Loucy (cell line): ENCODE measurements around the gene TMEM132C.

Experiments used
- H2AFZ ChIP-seq: fragments of 200-600 bp; sonication (generic); 2 replicates; pipeline ENCODE4 v1.6.0; 2016; ENCODE audit warnings: antibody characterized with exemption, mild to moderate bottlenecking, low read length, moderate library complexity
- H3F3A ChIP-seq: fragments of 200-600 bp; 2 replicates; pipeline ENCODE4 v1.6.0; 2016; ENCODE audit warnings: antibody characterized with exemption, low read depth, mild to moderate bottlenecking
- H3K27me3 ChIP-seq: fragments of 200-600 bp; sonication (generic); 2 replicates; pipeline ENCODE4 v1.6.1; 2014; ENCODE audit warnings: low read length, mild to moderate bottlenecking; ENCODE audit not compliant: insufficient read depth, poor library complexity, severe bottlenecking
- H3K36me3 ChIP-seq: fragments of 200-600 bp; sonication (generic); 2 replicates; pipeline ENCODE4 v1.6.1; 2016; ENCODE audit warnings: low read length; ENCODE audit not compliant: insufficient read depth
- H3K4me1 ChIP-seq: fragments of 200-600 bp; sonication (generic); 2 replicates; pipeline ENCODE4 v1.5.1; 2014; ENCODE audit warnings: low read length, mild to moderate bottlenecking; ENCODE audit not compliant: insufficient read depth, poor library complexity, severe bottlenecking
- H3K4me2 ChIP-seq: fragments of 200-600 bp; sonication (generic); 2 replicates; pipeline ENCODE4 v1.6.0; 2014; ENCODE audit warnings: antibody characterized with exemption, low read length, low read depth, mild to moderate bottlenecking; ENCODE audit not compliant: poor library complexity, severe bottlenecking
- H3K4me3 ChIP-seq: fragments of 200-600 bp; sonication (generic); 2 replicates; pipeline ENCODE4 v1.5.1; 2014; ENCODE audit warnings: low read length, mild to moderate bottlenecking, mixed read lengths; ENCODE audit not compliant: poor library complexity, severe bottlenecking
- H3K79me2 ChIP-seq: fragments of 200-600 bp; sonication (generic); 2 replicates; pipeline ENCODE4 v1.6.1; 2014; ENCODE audit warnings: low read length; ENCODE audit not compliant: insufficient read depth
- H3K9ac ChIP-seq: fragments of 200-600 bp; sonication (generic); 2 replicates; pipeline ENCODE4 v1.6.0; 2014; ENCODE audit warnings: mild to moderate bottlenecking, low read depth, low read length, moderate library complexity; ENCODE audit not compliant: poor library complexity, severe bottlenecking
- H3K9me2 ChIP-seq: fragments of 200-600 bp; sonication (generic); replicated peaks from 2 replicates; pipeline ENCODE4 v1.6.1; 2016; ENCODE audit warnings: low read depth, low read length, mixed read lengths
- H3K9me3 ChIP-seq: fragments of 200-600 bp; sonication (generic); 2 replicates; pipeline ENCODE4 v1.6.1; 2014; ENCODE audit warnings: mild to moderate bottlenecking, antibody characterized with exemption, low read length, low read depth; ENCODE audit not compliant: insufficient read depth
- H4K20me1 ChIP-seq: fragments of 200-600 bp; sonication (generic); 2 replicates; pipeline ENCODE4 v1.6.0; 2014; ENCODE audit warnings: antibody characterized with exemption, low read length, mild to moderate bottlenecking; ENCODE audit not compliant: insufficient read depth, poor library complexity, severe bottlenecking
- CTCF ChIP-seq: fragments of 200-600 bp; sonication (generic); conservative IDR thresholded peaks from 2 replicates; pipeline ENCODE4 v1.5.1; 2014; ENCODE audit warnings: mild to moderate bottlenecking, antibody characterized with exemption, low read length
- EZH2phosphoT487 ChIP-seq: fragments of 200-600 bp; IDR thresholded peaks from 2 replicates; pipeline ENCODE4 v1.6.1; 2018; ENCODE audit warnings: antibody characterized with exemption, mild to moderate bottlenecking, moderate library complexity, borderline replicate concordance

Gene TMEM132C

DNA sequence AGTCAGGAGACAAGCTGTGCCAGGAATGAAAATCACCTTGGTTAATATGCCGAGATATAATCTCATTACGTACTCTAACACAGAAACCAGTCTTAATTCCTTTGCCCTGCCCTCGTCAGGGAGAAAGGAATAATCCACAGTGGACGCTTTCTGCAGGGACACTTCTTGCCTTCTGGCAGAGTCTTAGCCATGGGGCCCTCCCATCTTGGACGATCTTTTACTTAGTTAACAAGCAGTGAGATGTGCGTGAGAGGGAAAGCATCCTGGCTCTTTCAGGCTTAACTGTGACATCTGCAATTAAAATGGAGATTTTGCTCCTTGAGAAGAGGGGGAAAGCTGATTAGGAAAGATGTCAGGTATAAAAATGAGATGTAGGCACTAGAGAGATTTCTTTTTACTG lies 246.4 kb downstream of the TMEM132C start:
- H3K4me2 ChIP-seq: no peak overlapping the region
- H4K20me1 ChIP-seq: no peaks in the 10 kb centered on the region
- no peak overlapping the region for H3K4me3 ChIP-seq
- H3K4me1 ChIP-seq: no peaks in the 10 kb centered on the region
- TF ChIP-seq EZH2phosphoT487: no peak
- TF ChIP-seq CTCF: no peak
- no peak overlapping the region for H3K9ac ChIP-seq
- H2AFZ ChIP-seq: no peak overlapping the region
- H3F3A ChIP-seq: no peaks in the 10 kb centered on the region
- no peaks in the 10 kb centered on the region for H3K9me2 ChIP-seq
- no peaks in the 10 kb centered on the region for H3K79me2 ChIP-seq
- no peaks in the 10 kb centered on the region for H3K27me3 ChIP-seq
- peaks cover 5% of the 10 kb centered on the region; the same call in 1 of the 2 replicates for H3K9me3 ChIP-seq
- no peaks in the 10 kb centered on the region for H3K36me3 ChIP-seq

DNA sequence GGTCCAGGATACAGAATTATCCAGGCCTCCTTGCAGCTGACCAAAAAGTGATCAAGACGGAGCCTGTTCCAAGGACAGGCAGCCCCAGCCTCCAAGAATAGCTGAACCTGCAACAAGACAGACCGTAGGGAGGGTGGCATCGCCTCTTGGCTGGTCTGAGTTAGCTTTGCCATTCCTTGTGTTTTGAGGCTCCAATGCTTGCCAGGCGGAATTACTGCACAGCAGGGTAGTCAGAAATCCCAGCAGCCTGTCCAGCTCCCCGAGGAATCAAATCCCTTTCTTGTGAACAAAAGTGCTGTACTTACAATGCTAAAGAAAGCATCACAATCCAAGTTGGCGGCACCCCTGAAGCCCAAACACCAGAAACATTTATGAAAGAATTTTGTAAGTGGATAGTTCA lies 246.9 kb downstream of the TMEM132C start:
- no peaks in the 10 kb centered on the region for H3K79me2 ChIP-seq
- no peaks in the 10 kb centered on the region for H4K20me1 ChIP-seq
- H3F3A ChIP-seq: no peaks in the 10 kb centered on the region
- no peak overlapping the region for H2AFZ ChIP-seq
- no peak overlapping the region for H3K4me3 ChIP-seq
- no peaks in the 10 kb centered on the region for H3K9me2 ChIP-seq
- no peaks in the 10 kb centered on the region for H3K27me3 ChIP-seq
- peaks cover 5% of the 10 kb centered on the region; the same call in 1 of the 2 replicates for H3K9me3 ChIP-seq
- no peaks in the 10 kb centered on the region for H3K4me1 ChIP-seq
- no peak for TF ChIP-seq EZH2phosphoT487
- no peak for TF ChIP-seq CTCF
- H3K36me3 ChIP-seq: no peaks in the 10 kb centered on the region
- no peak overlapping the region for H3K9ac ChIP-seq
- H3K4me2 ChIP-seq: no peak overlapping the region

DNA sequence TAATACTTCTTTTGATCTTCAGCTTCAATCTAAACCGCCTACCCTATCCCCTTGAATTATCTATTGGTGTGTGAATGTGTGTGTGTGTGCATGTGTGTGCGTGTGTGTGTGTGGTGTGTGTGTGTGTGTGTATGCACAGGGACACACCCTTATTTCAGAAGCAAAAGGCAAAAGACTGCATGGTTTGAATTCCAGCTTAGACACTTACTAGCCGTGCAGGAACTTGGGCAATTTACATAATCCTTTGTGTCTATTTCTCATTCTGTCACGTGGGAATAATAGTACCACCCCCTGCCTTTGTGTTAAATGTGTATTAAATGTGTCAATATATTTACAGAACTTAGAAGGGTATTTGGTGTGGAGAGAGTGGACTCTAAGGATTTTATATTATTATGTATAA lies 251.7 kb downstream of the TMEM132C start:
- H3K79me2 ChIP-seq: no peaks in the 10 kb centered on the region
- TF ChIP-seq CTCF: no peak
- TF ChIP-seq EZH2phosphoT487: no peak
- no peaks in the 10 kb centered on the region for H3K27me3 ChIP-seq
- no peaks in the 10 kb centered on the region; the same call in 1 of the 2 replicates for H3K9me3 ChIP-seq
- no peak overlapping the region for H3K4me3 ChIP-seq
- H3K9me2 ChIP-seq: no peaks in the 10 kb centered on the region
- H3K36me3 ChIP-seq: no peaks in the 10 kb centered on the region
- H4K20me1 ChIP-seq: no peaks in the 10 kb centered on the region
- H3K4me2 ChIP-seq: no peak overlapping the region
- H2AFZ ChIP-seq: no peak overlapping the region
- no peaks in the 10 kb centered on the region for H3K4me1 ChIP-seq
- no peak overlapping the region for H3K9ac ChIP-seq
- H3F3A ChIP-seq: no peaks in the 10 kb centered on the region
